ENCODE results near the gene STEAP1B.
"Not testable (repeated sequence)": the region's sequence is repeated elsewhere in the genome, so short reads cannot be mapped to it uniquely, and the experiment has no call there.

Gene STEAP1B

GRCh38 chr7:22496296-22496888, 3.6 kb downstream of the STEAP1B start:
- not testable (repeated sequence) for DNase-seq

DNA sequence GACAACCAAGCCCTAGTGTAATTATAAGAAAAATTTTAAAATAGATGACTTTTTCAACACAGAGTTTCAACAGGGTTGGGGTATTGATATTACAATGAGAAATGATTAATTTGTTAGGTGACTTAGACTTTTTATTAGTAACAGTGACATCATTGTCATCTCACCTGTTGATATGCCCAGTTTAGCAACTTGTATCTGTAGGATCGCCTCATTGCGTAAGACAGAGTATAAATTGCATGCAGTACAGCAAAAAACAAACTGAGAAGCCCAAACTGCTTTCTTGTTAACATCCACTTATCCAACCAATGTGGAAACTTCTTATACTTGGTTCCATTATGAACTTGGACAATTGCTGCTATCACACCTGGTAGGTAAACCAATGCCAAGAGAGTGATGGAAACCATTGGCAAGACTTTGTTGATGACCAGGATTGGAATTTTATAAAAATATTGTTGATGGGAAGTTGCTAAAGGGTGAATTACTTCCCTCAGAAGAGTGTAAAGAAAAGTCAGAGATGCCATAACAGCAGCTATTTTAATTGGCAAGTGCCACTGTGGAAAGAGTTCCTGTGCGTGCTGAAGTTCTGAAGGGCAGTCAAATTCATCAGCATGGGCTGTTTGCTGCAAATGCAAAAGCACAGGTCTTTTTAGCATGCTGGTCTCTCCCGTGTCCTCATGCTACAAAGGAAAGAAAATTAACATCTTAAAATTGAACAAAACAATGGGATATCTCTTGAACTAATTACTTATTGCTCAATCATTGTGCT, 6.6 kb downstream of the STEAP1B start:
- DNase-seq = not testable (repeated sequence)

- peak; percentile 76 to 81 for DNase-seq
These were observed 11.1 kb downstream of the STEAP1B start for GRCh38 chr7:22488643-22489462.

DNA sequence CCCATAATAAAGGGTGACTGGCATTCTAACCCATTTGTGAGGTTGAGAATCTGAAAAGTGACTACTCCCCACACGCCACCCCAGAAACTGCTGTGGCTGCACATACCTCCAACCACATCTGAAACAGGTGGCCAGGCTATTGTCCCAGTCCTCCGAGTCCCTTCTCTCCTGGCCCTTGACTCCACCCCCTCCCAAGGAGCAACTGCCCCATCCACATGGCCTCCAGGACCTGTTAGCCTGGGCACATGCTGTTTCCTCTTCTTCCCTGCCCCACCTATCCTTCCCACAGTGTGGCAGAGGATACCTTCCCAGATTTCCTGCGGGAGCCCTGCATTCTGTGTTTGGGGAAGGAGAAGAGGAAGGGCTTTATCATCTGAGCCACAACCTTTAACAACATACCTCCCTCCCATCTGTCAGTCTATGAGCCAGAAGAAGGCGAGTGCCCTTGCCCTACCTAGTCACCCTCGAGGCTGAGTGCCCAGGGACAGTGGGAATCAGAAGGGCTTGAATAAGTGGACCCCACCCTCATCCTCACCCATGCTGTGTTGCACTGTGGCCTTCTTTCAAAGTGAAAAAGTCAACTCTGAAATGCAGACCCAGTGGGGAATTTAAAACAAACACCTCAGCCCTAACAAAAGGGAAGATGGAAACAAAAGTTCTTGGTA, 11.9 kb downstream of the STEAP1B start:
- no peak for DNase-seq

GRCh38 chr7:22486597-22486996, 13.4 kb downstream of the STEAP1B start:
- no peak for DNase-seq

DNA sequence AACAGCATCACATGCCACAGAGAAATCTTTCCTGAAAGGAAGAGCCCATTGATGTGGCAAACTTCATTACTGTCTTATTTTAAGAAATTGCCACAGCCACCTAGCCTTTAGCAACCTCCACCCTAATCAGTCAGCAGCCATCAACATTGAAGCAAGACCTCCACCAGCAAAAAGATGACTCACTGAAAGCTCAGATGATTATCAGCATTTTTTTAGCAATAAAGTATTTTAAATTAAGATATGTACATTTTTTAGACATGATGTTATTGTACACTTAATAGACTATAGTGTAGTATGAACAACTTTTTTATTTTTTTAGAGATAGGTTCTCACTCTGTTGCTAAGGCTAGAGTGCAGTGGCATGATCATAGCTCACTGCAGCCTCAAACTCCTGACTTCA, 14.8 kb downstream of the STEAP1B start:
- DNase-seq = no peak

DNA sequence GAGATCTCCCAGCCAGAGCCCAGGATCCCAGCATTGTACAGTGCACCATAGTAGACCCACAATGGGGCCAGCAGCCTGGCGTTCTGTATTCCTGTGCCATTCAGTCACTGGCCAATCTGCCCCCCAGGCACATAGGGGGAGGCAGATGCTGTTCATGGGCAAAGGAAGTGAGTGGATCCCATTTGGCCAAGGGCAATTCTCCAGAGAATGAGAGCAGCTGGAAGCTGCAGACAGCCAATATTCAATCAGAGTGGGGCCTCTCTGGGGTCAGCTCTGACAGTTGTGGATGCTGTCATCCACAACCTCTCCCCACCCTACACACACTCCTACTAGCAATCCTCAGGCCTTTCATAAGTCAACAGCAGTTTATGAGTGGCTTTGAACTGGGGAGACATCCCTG, 17.5 kb downstream of the STEAP1B start:
- no peak for DNase-seq

- no peak for DNase-seq
These were observed 18.3 kb downstream of the STEAP1B start for GRCh38 chr7:22481726-22482125.

DNA sequence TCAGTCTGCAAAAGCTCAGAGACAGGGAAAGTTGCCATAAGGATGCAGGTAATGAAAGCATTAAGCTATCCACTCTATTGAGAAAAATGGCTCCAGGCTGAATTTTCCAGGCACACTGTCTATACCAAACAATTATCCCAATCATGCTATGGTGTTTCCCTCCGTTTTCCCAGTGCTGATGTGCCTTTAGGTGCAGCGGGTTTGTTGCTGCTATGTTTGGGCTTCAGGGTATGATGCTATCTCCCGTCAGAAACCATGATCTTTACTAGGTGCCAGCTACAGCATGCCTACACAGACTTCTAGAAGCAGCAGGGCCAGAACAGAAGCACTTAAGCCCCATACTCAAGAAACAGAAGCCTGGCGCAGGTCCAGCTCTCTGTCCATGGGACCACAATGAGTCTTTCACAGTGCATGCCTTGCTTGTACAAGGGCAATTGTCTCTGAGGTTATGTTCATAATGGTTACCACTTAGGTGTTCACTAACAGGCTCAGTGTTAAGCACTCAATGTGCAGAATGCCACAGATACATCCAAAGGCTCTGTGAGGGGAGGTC, 19.4 kb downstream of the STEAP1B start:
- no peak for DNase-seq

DNA sequence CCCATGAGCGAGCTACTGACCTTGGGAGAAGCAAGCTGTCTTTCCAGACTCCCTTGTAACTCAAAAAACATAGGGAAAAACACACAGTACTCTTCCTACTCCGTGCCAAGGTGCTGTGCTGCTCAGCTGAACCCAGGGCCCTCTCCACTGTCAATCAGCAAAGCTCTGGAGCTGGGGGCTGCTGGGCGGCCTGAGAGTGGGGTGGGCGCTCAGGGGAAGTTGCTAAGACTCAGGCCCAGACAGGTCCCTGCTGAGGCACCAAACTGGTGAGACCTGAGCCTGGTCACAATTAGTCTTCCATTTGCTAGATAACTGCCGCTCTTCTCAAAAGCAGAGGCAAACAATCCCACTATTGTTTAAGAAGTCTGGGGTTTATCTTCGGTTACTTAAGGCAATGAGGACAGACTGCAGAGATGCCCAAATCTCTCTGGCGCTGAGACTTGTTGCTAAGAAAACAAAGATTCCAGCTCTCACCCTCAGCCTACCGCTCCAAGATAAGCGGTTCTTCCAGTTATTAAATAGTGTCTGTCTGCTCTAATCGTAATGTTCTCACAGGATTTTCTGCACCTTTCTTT, 22.0 kb downstream of the STEAP1B start:
- DNase-seq = no peak

DNA sequence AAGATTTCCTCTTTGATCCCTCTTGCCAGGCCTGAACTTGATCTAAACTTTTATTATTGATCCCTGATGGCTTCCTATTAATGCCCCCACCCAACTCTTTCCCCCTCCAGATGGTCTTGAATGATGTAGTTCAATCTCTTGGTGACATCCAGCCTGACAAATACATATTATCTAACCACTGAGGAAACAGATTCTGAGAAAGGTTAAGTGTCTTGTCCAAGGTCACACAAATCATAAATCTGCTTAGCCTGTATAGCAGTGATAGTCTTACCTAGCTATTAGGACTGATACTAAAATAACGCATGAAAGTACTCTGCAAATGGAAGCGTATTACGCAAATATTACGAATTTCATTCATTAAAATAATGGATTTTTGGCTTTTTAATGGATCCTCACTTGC, 22.7 kb downstream of the STEAP1B start:
- DNase-seq = no peak

- DNase-seq = no peak
These were observed 23.2 kb downstream of the STEAP1B start for GRCh38 chr7:22476824-22477223.

DNA sequence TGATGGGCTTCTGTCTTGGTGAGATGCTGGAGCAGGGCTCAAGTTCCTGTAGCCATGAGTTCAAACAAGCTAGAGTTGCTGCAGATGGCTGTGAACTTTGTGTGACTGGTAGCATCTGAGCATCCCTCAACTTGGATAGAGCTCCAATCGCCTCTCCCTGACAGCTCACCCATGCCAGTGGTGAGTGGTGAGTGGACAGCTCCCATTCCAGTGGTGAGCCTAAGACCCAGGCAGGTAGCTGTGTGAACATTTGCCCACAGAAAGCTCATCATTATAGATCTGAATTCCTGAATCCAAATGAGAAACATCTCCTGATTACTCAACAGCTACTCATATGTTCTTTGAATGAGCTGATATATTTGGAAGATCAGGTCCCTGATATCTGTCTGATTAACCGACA, 25.3 kb downstream of the STEAP1B start:
- DNase-seq = no peak

GRCh38 chr7:22470981-22471380, 29.0 kb downstream of the STEAP1B start:
- no peak for DNase-seq

- peak; percentile 88 to 89 for DNase-seq
These were observed 30.4 kb downstream of the STEAP1B start for GRCh38 chr7:22469371-22470143.

GRCh38 chr7:22468609-22469008, 31.4 kb downstream of the STEAP1B start:
- no peak for DNase-seq

DNA sequence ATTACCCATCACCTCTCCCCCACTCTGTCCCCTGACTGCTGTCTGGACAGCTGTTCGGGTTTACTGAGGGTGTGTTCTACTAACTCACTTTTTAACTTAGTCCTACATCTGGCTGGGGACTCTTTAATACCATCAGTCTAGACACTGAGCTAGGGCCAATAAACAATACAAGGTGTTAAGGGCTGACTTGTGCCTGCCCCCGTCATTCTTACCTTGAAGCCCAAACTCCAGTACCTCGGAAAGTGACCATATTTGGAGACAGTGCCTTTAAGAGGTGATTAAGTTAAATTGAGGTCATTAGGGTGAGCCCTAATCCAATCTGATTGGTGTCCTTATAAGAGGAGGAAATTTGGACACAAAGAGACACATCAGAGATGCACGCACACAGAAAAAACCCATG, 35.7 kb downstream of the STEAP1B start:
- DNase-seq = no peak

- no peak for DNase-seq
These were observed 39.5 kb downstream of the STEAP1B start for GRCh38 chr7:22460363-22460988.

GRCh38 chr7:22457471-22457870, 42.5 kb downstream of the STEAP1B start:
- DNase-seq = no peak

GRCh38 chr7:22454446-22454845, 45.5 kb downstream of the STEAP1B start:
- peak in 1 of 2 experiments; percentile 55 for DNase-seq

DNA sequence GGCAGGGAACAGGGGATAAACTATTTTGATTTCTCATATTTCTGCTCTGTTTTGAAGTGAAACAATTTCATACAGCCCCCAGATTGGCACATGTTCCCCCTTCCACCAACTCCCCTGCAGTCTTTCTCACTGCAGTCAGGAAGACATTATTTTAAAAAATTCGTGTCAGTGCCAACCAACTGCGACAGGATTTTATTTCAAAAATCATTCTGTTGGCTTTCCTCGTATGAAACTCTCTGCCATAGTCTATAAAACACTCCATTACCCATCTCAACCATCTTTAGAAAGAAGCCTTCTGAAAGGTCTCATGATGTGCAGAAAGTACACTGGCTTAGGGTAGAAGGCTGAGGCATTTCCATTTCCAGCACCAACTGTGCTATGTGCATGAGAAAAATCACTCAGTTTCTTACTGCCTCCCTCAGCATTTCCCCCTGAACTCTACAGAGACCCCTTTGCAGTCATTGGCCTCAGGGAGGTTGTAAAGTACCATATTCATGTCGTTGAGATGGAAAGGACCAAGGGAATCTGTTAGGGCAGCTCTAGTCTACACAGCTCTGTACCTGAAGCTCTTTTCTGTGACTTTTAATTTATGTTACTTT, 46.9 kb downstream of the STEAP1B start:
- DNase-seq = no peak

Measured in SHP77 (cell line).